Activated effector memory CD4-positive, alpha-beta T cell treated with anti-CD3 and anti-CD28 coated beads, Interleukin-2, amount 50 U/mL, for 16 hours (primary cell): Measurements from ENCODE around the gene PHF2.

Experiments used
- DNase-seq: peaks from one replicate; pipeline ENCODE4 v3.0.0-alpha.2; 2020

Gene PHF2

DNA sequence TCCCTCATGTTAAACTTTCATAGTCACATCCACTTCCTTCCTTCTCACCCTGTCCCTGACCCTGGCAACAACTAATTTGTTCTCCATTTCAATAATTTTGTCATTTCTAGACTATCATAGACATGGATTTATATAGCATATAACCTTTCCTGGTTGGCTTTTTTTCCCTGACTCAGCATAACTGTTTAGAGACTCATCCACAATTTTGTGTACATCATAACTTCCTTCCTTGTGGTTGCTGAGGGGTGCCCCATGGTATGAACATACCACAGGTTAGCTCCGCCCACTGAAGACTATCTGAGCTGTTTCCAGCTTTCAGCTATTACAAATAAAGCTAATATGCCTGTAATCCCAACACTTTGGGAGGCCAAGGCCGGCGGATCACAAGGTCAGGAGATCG, 137.3 kb downstream of the PHF2 start:
- no peak for DNase-seq

DNA sequence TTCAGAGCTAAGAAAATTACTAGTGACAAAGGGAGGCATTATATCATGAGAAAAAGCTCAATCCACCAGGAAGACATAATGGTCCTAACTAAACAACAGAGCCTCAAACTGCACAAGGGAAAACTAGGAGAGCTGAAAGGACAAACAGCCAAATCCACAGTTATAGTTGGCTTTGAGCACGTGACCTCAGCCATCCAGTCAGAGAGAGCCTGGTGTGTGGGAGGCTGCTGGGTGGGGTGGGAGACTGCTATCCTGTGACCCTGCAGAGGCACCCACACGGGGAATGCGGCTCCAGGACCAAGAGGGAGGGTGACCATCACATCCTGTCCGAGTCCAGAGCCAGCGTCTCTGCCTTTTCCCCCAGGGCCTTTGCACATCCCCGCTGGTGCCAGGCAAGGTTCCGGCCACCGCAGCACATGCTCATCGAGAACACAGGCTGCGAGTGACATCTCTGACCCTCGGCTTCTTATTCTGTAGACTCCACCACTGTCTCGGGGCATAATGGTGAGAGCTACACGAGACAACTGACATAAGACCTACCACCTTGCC, 145.1 kb downstream of the PHF2 start:
- DNase-seq = no peak

DNA sequence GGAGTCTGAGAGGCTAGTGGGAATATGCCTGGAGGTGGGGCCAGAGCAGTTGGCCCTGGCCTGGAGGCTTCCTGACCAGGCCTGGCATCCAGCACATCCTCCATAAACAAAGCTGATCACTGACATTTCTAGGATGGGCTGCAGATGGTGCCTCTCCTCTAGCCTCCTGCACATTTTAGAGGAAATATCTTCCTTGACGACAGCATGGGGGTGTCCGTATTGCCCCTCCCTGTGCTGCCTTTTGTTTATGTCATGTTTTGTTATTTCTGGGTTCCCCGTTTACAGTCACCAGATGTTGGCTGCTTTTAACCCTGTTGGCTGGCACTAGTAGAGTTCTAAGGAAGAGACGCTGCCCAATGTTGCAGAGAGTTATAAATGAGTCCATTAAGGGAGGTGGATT, 148.5 kb downstream of the PHF2 start:
- DNase-seq = no peak

DNA sequence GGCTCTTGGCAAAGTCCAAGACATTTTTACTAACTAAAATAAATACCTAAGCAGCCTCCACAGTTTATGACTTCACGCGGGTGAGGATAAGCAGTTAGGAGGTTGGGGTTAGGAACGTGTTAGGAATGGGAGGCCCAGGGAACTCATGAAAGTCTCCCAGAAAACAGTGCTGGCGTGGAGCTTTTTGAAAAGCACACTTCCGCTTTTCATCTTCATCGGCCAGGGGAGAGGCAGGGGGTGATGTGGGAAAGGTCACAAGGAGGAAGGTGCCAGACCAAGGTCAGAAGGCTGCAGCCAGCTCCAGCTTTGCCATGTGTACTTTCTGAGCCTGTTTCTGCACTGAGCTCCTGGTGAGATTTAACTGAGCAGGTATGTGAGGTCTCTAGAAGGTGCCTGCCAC, 149.0 kb downstream of the PHF2 start:
- DNase-seq = no peak

DNA sequence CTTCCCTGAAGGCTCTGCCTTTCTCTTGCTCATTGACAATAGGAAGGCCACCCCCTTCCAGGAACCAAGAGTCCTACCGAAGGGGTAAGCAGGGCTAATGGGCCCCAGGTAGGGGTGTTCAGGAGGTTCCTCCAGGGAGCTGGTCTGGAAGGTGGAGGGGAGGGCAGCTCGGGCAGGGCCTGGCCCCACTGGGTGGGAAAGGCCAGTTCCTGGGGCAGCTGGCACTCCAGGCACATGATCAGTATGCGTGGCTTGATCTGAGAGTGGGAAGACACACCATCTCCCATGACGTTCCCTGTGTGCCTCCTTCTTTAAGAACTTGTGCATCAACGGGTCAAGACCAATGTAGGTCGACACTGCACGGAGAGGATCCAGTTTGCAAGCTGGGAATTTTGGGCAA, 149.8 kb downstream of the PHF2 start:
- no peak for DNase-seq
